IMR-90 (cell line): ENCODE measurements around the gene NCKAP5. TPM values are rescaled to one million over a fixed set of nuclear protein-coding genes. Genes with fewer than 3 reads are reported as not detected.

Experiments
- ATAC-seq: fragments of 200-7000 bp; cut with Tn5 transposase; 2 replicates; pipeline ENCODE4 v1.9.1; 2020; ENCODE audit warnings: low read depth, mild to moderate bottlenecking, moderate library complexity
- BruUV-seq: library from RNA; stranded (reverse); fragments of 400-500 nt; replicated peaks from 2 replicates; lab custom pipeline; 2021; lab: Mats Ljungman, UMichigan
- CTCF ChIA-PET: fragments of 300-600 bp; formaldehyde crosslinking; extraction: SDS; loops from one replicate; lab custom pipeline; 2021; ENCODE audit warnings: antibody characterized with exemption; lab: Yijun Ruan, JAX
- POLR2A ChIA-PET: fragments of 300-600 bp; sonication (Branson Sonifier 250); formaldehyde crosslinking; loops from one replicate; lab custom pipeline; 2022; ENCODE audit warnings: antibody characterized with exemption; ENCODE audit not compliant: unreplicated experiment; lab: Charles Lee
- DNase-seq: peaks from one replicate; pipeline ENCODE4 v3.0.0; 2013
- H2AFZ ChIP-seq: replicated peaks from 2 replicates; pipeline ENCODE3; 2013; ENCODE audit warnings: low read length, mild to moderate bottlenecking; ENCODE audit not compliant: poor library complexity
- H2AK5ac ChIP-seq: 2 replicates; pipeline ENCODE4 v1.6.1; 2013; ENCODE audit warnings: low read depth, low read length, inconsistent platforms
- H2AK9ac ChIP-seq: replicated peaks from 2 replicates; pipeline ENCODE3; 2013; ENCODE audit warnings: mild to moderate bottlenecking, low read depth, low read length, moderate library complexity; ENCODE audit not compliant: poor library complexity
- H2BK120ac ChIP-seq: 2 replicates; pipeline ENCODE4 v1.6.1; 2013; ENCODE audit warnings: low read depth, low read length, inconsistent platforms
- H2BK15ac ChIP-seq: 3 replicates; pipeline ENCODE4 v1.6.1; 2013; ENCODE audit warnings: low read depth, low read length, inconsistent platforms
- H2BK20ac ChIP-seq: 2 replicates; pipeline ENCODE4 v1.6.1; 2013; ENCODE audit warnings: low read depth, mild to moderate bottlenecking, inconsistent platforms, low read length, moderate library complexity
- H2BK5ac ChIP-seq: 2 replicates; pipeline ENCODE4 v1.6.1; 2013; ENCODE audit warnings: mild to moderate bottlenecking, low read depth, low read length, inconsistent platforms; ENCODE audit not compliant: poor library complexity, severe bottlenecking
- H3K14ac ChIP-seq: replicated peaks from 2 replicates; pipeline ENCODE4 v1.6.1; 2013; ENCODE audit warnings: low read depth, low read length, inconsistent platforms
- H3K18ac ChIP-seq: 2 replicates; pipeline ENCODE4 v1.6.1; 2013; ENCODE audit warnings: low read depth, low read length, control low read depth
- H3K23ac ChIP-seq: 2 replicates; pipeline ENCODE4 v1.6.1; 2013; ENCODE audit warnings: low read depth, low read length, inconsistent platforms
- H3K27ac ChIP-seq: 2 replicates; pipeline ENCODE4 v1.5.1; 2013; ENCODE audit warnings: mild to moderate bottlenecking, control low read depth, low read length; ENCODE audit not compliant: insufficient read depth
- H3K27me3 ChIP-seq: 2 replicates; pipeline ENCODE4 v1.6.1; 2013; ENCODE audit warnings: low read length; ENCODE audit not compliant: control insufficient read depth, insufficient read depth
- H3K36me3 ChIP-seq: 2 replicates; pipeline ENCODE4 v1.6.1; 2013; ENCODE audit warnings: low read length, mixed read lengths; ENCODE audit not compliant: control insufficient read depth, insufficient read depth
- H3K4ac ChIP-seq: 2 replicates; pipeline ENCODE4 v1.6.1; 2013; ENCODE audit warnings: low read depth, low read length, inconsistent platforms
- H3K4me1 ChIP-seq: 2 replicates; pipeline ENCODE4 v1.6.1; 2013; ENCODE audit warnings: low read length, mixed read lengths; ENCODE audit not compliant: control insufficient read depth, insufficient read depth
- H3K4me2 ChIP-seq: 2 replicates; pipeline ENCODE4 v1.6.1; 2013; ENCODE audit warnings: low read depth, mild to moderate bottlenecking, control low read depth, low read length, moderate library complexity
- H3K4me3 ChIP-seq: 2 replicates; pipeline ENCODE4 v1.5.1; 2013; ENCODE audit warnings: low read depth, mild to moderate bottlenecking, control low read depth, low read length, moderate library complexity; ENCODE audit not compliant: insufficient read depth
- H3K56ac ChIP-seq: 2 replicates; pipeline ENCODE4 v1.6.1; 2013; ENCODE audit warnings: low read length, inconsistent platforms; ENCODE audit not compliant: insufficient read depth; ENCODE audit errors: extremely low read depth
- H3K79me1 ChIP-seq, 2 experiments: 2 replicates each; pipeline ENCODE4 v1.6.1; 2013; ENCODE audit warnings: low read length in 2 of 2, inconsistent platforms in 1 of 2, low read depth in 1 of 2
- H3K9ac ChIP-seq: 2 replicates; pipeline ENCODE4 v1.6.1; 2013; ENCODE audit warnings: low read depth, low read length, control low read depth
- H3K9me1 ChIP-seq: 2 replicates; pipeline ENCODE4 v1.6.1; 2013; ENCODE audit warnings: low read length, inconsistent platforms; ENCODE audit not compliant: insufficient read depth
- H3K9me3 ChIP-seq: 2 replicates; pipeline ENCODE4 v1.6.1; 2013; ENCODE audit warnings: low read length; ENCODE audit not compliant: control insufficient read depth, insufficient read depth
- H4K20me1 ChIP-seq: 2 replicates; pipeline ENCODE4 v1.6.1; 2013; ENCODE audit warnings: low read length, inconsistent platforms; ENCODE audit not compliant: insufficient read depth
- H4K5ac ChIP-seq: 2 replicates; pipeline ENCODE4 v1.6.1; 2013; ENCODE audit warnings: mild to moderate bottlenecking, low read depth, low read length, control low read depth
- H4K8ac ChIP-seq, 2 experiments: 2 replicates each; pipeline ENCODE4 v1.6.1; 2013; ENCODE audit warnings: low read depth in 2 of 2, low read length in 2 of 2, control low read depth in 1 of 2, inconsistent platforms in 1 of 2
- H4K91ac ChIP-seq: 2 replicates; pipeline ENCODE4 v1.6.1; 2013; ENCODE audit warnings: low read depth, low read length, inconsistent platforms; ENCODE audit not compliant: insufficient read depth
- CEBPB ChIP-seq: IDR thresholded peaks from 2 replicates; pipeline ENCODE4 v1.6.1; 2012; ENCODE audit warnings: low read depth, low read length, improper control_type of control experiment
- CHD1 ChIP-seq: IDR thresholded peaks from 2 replicates; pipeline ENCODE4 v1.6.1; 2012; ENCODE audit warnings: low read depth, low read length, improper control_type of control experiment
- CTCF ChIP-seq: conservative IDR thresholded peaks from 2 replicates; pipeline ENCODE4 v1.5.1; 2012; ENCODE audit warnings: mild to moderate bottlenecking, low read depth, low read length, improper control_type of control experiment
- ELK1 ChIP-seq: fragments of 150-350 bp; IDR thresholded peaks from 2 replicates; pipeline ENCODE4 v1.6.1; 2016; ENCODE audit warnings: low read depth, mild to moderate bottlenecking, low read length, moderate library complexity, borderline replicate concordance
- FOS ChIP-seq: fragments of 150-350 bp; IDR thresholded peaks from 2 replicates; pipeline ENCODE4 v1.6.1; 2016; ENCODE audit warnings: low read depth, low read length
- MAFK ChIP-seq: IDR thresholded peaks from 2 replicates; pipeline ENCODE4 v1.6.1; 2012; ENCODE audit warnings: low read depth, low read length, improper control_type of control experiment
- MAZ ChIP-seq: IDR thresholded peaks from 2 replicates; pipeline ENCODE4 v1.6.1; 2012; ENCODE audit warnings: low read depth, mild to moderate bottlenecking, low read length, improper control_type of control experiment, moderate library complexity, borderline replicate concordance
- RAD21 ChIP-seq: IDR thresholded peaks from 2 replicates; pipeline ENCODE4 v1.6.1; 2012; ENCODE audit warnings: low read length, improper control_type of control experiment
- RCOR1 ChIP-seq: IDR thresholded peaks from 2 replicates; pipeline ENCODE4 v1.6.1; 2012; ENCODE audit warnings: mild to moderate bottlenecking, low read length, improper control_type of control experiment; ENCODE audit not compliant: insufficient replicate concordance
- SMC3 ChIP-seq: fragments of 150-350 bp; IDR thresholded peaks from 2 replicates; pipeline ENCODE4 v1.6.1; 2016; ENCODE audit warnings: low read depth, mild to moderate bottlenecking, antibody characterized with exemption, low read length, moderate library complexity
- USF2 ChIP-seq: fragments of 150-350 bp; IDR thresholded peaks from 2 replicates; pipeline ENCODE4 v1.6.1; 2017; ENCODE audit warnings: mild to moderate bottlenecking, antibody characterized with exemption, low read length, low read depth
- WGBS, 2 experiments: methylation state at CpG; one replicate each; pipeline versions ENCODE4 v1.1.5 to v1.1.7; 2013; ENCODE audit warnings: missing lambda C conversion rate in 2 of 2; ENCODE audit not compliant: insufficient read length in 1 of 2; ENCODE audit errors: extremely low coverage in 2 of 2; 5-methylcytosine and 5-hydroxymethylcytosine counted together
- dilution Hi-C: fragments of 300-500 bp; cut with HindIII; formaldehyde crosslinking; loops from one replicate; pipeline ENCODE4 v1.14.3; 2018; ENCODE audit warnings: low sequenced_read_pairs; ENCODE audit not compliant: unreplicated experiment
- in situ Hi-C: fragments of 300-500 bp; cut with MboI; formaldehyde crosslinking; loops from 3 replicates; pipeline ENCODE4 v1.14.3; 2019; ENCODE audit warnings: low sequenced_read_pairs, inconsistent platforms, mixed read lengths
- intact Hi-C: fragments of 100-400 bp; cut with micrococcal nuclease; formaldehyde crosslinking; loops from 2 replicates; pipeline ENCODE4 v1.10.0; 2022
- polyA plus RNA-seq, 3 experiments: library from polyadenylated mRNA; depleted of rRNA; stranded (reverse); fragments of >200 nt; gene quantifications; 2 replicates each; pipeline ENCODE4 v1.2.3, GENCODE V29; 2012; ENCODE audit warnings: low replicate concordance in 1 of 3
- total RNA-seq: library from RNA; depleted of rRNA; stranded (reverse); fragments of >200 nt; gene quantifications from 2 replicates; pipeline ENCODE4 v1.2.3, GENCODE V29; 2012

The NCKAP5 gene
- total and polyA plus RNA-seq, 2 of the 4 experiments (the other 2 are of a cell fraction): 2.7 to 3.9 TPM

GRCh38 chr2:133486771-133487191 lies 81.5 kb downstream of the NCKAP5 start:
- H3K4me3 ChIP-seq: no peak overlapping the region
- H3K36me3 ChIP-seq: no peaks in the 10 kb centered on the region
- H3K9me1 ChIP-seq: no peaks in the 10 kb centered on the region
- no peaks in the 10 kb centered on the region for H3K9me3 ChIP-seq
- H2BK5ac ChIP-seq: peak overlapping the region; percentile 91
- WGBS, 2 experiments: 60% methylated on average over 2 of the region's 5 CpGs; no CpG with 5 or more reads in 1 of the 2 experiments
- peaks cover 2 to 4% of the 10 kb centered on the region in 2 experiments; a peak in 1 of 4 replicates for H3K79me1 ChIP-seq
- no peak overlapping the region; the same call in 1 of the 2 replicates for H3K4ac ChIP-seq
- no peak overlapping the region for H3K23ac ChIP-seq
- intact Hi-C loops (no loop called here), in situ Hi-C loops (no loop called here), dilution Hi-C loops (no loop called here)
- no peak overlapping the region for H2BK20ac ChIP-seq
- no peak overlapping the region; the same call in 2 of the 3 replicates for H2BK15ac ChIP-seq
- no peak overlapping the region for H2AK9ac ChIP-seq
- H3K4me1 ChIP-seq: peaks cover 6% of the 10 kb centered on the region
- peak overlapping the region; percentile 55; the same call in 1 of the 2 replicates for H3K27ac ChIP-seq
- H2BK120ac ChIP-seq: peak overlapping the region; percentile 82; the same call in 1 of the 2 replicates
- ChIA-PET CTCF (no interaction called here), POLR2A (no interaction called here)
- H4K91ac ChIP-seq: peak overlapping the region; percentile 26; the same call in 1 of the 2 replicates
- BruUV-seq: no TSS peak
- H3K56ac ChIP-seq: no peak overlapping the region
- TF ChIP-seq MAZ: no peak
- no peak for TF ChIP-seq MAFK
- no peak for TF ChIP-seq CTCF
- TF ChIP-seq RCOR1: no peak
- TF ChIP-seq CHD1: no peak
- TF ChIP-seq RAD21: no peak
- TF ChIP-seq FOS: no peak
- no peak for TF ChIP-seq SMC3
- TF ChIP-seq USF2: no peak
- TF ChIP-seq CEBPB: no peak
- TF ChIP-seq ELK1: no peak
- peak overlapping the region in 1 of 2 experiments; percentile 73; a peak in 1 of 4 replicates for H4K8ac ChIP-seq
- 0 out of 2 replicates have a peak overlapping the region, but pooled peaks have one; percentile 13 for H3K14ac ChIP-seq
- H3K27me3 ChIP-seq: no peaks in the 10 kb centered on the region
- no peak overlapping the region for H3K9ac ChIP-seq
- H3K4me2 ChIP-seq: peak overlapping the region; percentile 28; the same call in 1 of the 2 replicates
- H4K20me1 ChIP-seq: no peaks in the 10 kb centered on the region
- no peak overlapping the region for H2AFZ ChIP-seq
- H4K5ac ChIP-seq: peak overlapping the region; percentile 71
- ATAC-seq (no peak), DNase-seq (peak; percentile 13)
- no peak overlapping the region for H2AK5ac ChIP-seq
- H3K18ac ChIP-seq: peak overlapping the region; percentile 57
